ENCODE results near the gene OSCP1.

The OSCP1 gene

GRCh38 chr1:36455386-36455785, 5.1 kb upstream of the OSCP1 start:
- H4K20me1 ChIP-seq (ENCODE audit: control insufficient read depth, insufficient read depth, low read depth, low read length): no peaks in the 10 kb centered on the region
- 0 out of 2 replicates have a peak, but pooled peaks cover 4% of the 10 kb centered on the region for H3K4me1 ChIP-seq (ENCODE audit: control insufficient read depth, low read length)
- H3K9me3 ChIP-seq (ENCODE audit: control insufficient read depth, insufficient read depth, low read length): no peaks in the 10 kb centered on the region
- H3K79me2 ChIP-seq (ENCODE audit: control insufficient read depth, low read length): no peaks in the 10 kb centered on the region
- H3K4me2 ChIP-seq (ENCODE audit: low read length): no peak overlapping the region
- no peaks in the 10 kb centered on the region for H3K9me2 ChIP-seq (replicated peaks; ENCODE audit: control insufficient read depth, low read length)
- H3K27me3 ChIP-seq (ENCODE audit: control insufficient read depth, low read length): no peaks in the 10 kb centered on the region
- TF ChIP-seq, protein P1, sequence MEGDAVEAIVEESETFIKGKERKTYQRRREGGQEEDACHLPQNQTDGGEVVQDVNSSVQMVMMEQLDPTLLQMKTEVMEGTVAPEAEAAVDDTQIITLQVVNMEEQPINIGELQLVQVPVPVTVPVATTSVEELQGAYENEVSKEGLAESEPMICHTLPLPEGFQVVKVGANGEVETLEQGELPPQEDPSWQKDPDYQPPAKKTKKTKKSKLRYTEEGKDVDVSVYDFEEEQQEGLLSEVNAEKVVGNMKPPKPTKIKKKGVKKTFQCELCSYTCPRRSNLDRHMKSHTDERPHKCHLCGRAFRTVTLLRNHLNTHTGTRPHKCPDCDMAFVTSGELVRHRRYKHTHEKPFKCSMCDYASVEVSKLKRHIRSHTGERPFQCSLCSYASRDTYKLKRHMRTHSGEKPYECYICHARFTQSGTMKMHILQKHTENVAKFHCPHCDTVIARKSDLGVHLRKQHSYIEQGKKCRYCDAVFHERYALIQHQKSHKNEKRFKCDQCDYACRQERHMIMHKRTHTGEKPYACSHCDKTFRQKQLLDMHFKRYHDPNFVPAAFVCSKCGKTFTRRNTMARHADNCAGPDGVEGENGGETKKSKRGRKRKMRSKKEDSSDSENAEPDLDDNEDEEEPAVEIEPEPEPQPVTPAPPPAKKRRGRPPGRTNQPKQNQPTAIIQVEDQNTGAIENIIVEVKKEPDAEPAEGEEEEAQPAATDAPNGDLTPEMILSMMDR (IDR thresholded peaks at IDR 0.05; ENCODE audit: low read depth, low read length, poor library complexity, severe bottlenecking): no peak
- TF ChIP-seq EZH2phosphoT487 (IDR thresholded peaks at IDR 0.05; ENCODE audit: borderline replicate concordance, low read length): no peak
- H3K27ac ChIP-seq (ENCODE audit: low read depth, low read length): no peak overlapping the region
- no peak overlapping the region for H3K4me3 ChIP-seq (ENCODE audit: low read length)
- H3K36me3 ChIP-seq (ENCODE audit: control insufficient read depth, low read length): peaks cover 56% of the 10 kb centered on the region
- H3F3A ChIP-seq (ENCODE audit: control insufficient read depth, insufficient read depth): peaks cover 12% of the 10 kb centered on the region

DNA sequence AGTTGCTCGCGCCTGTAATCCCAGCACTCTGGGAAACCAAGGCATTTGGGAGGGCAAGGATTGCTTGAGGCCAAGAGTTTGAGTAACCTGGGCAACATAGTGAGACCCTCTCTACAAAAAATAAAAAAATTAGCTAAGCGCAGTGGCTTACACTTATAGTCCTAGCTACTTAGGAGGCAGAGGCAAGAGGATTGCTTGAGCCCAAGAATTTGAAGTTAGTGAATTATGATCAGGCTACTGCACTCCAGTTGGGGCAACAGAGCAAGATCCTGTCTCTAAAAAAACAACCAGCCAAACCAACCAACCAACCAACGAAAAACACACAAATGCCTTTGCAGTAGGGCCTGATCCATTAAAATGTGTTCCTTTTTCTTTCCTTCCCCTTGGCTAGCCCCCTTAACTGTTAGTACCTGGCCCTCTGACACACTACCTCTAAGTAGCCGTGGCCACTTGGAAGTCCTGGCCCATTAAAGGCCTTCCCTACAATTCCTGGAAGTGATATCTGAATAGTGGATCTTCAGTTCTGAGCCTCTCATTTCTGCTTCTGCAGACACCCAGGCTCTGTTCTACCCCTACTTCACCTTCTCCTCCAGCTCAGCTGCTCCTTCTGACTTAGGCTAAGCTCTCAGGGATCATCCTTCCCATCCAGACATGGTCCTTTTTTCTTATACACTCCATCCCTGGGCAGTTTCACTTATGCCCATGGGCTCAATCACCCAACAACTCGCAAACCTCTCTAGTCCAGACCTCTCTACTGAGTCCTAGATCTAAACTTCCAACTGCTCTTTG, 3.5 kb upstream of the OSCP1 start:
- Histone ChIP-seq H3K27me3 (ENCODE audit: control insufficient read depth, low read length) (no peaks in the 10 kb centered on the region), H3F3A (ENCODE audit: control insufficient read depth, insufficient read depth) (peaks cover 12% of the 10 kb centered on the region), H3K36me3 (ENCODE audit: control insufficient read depth, low read length) (peaks cover 42% of the 10 kb centered on the region), H3K4me3 (ENCODE audit: low read length) (no peak overlapping the region), H3K4me1 (ENCODE audit: control insufficient read depth, low read length) (peaks cover 9% of the 10 kb centered on the region), H3K9me2 (replicated peaks; ENCODE audit: control insufficient read depth, low read length) (no peaks in the 10 kb centered on the region), H3K27ac (ENCODE audit: low read depth, low read length) (no peak overlapping the region), H3K4me2 (ENCODE audit: low read length) (no peak overlapping the region), H4K20me1 (ENCODE audit: control insufficient read depth, insufficient read depth, low read depth, low read length) (no peaks in the 10 kb centered on the region), H3K9me3 (ENCODE audit: control insufficient read depth, insufficient read depth, low read length) (no peaks in the 10 kb centered on the region), H3K79me2 (ENCODE audit: control insufficient read depth, low read length) (no peaks in the 10 kb centered on the region)
- TF ChIP-seq, protein P1 (IDR thresholded peaks at IDR 0.05; ENCODE audit: low read depth, low read length, poor library complexity, severe bottlenecking): no peak
- TF ChIP-seq EZH2phosphoT487 (IDR thresholded peaks at IDR 0.05; ENCODE audit: borderline replicate concordance, low read length): no peak

GRCh38 chr1:36453051-36453450, 2.8 kb upstream of the OSCP1 start:
- no peak overlapping the region for H3K4me2 ChIP-seq (ENCODE audit: low read length)
- H3K36me3 ChIP-seq (ENCODE audit: control insufficient read depth, low read length): peaks cover 38% of the 10 kb centered on the region
- no peak for TF ChIP-seq EZH2phosphoT487 (IDR thresholded peaks at IDR 0.05; ENCODE audit: borderline replicate concordance, low read length)
- TF ChIP-seq, protein P1 (IDR thresholded peaks at IDR 0.05; ENCODE audit: low read depth, low read length, poor library complexity, severe bottlenecking): no peak
- H3K9me2 ChIP-seq (replicated peaks; ENCODE audit: control insufficient read depth, low read length): no peaks in the 10 kb centered on the region
- peaks cover 12% of the 10 kb centered on the region for H3F3A ChIP-seq (ENCODE audit: control insufficient read depth, insufficient read depth)
- no peaks in the 10 kb centered on the region for H4K20me1 ChIP-seq (ENCODE audit: control insufficient read depth, insufficient read depth, low read depth, low read length)
- no peaks in the 10 kb centered on the region for H3K9me3 ChIP-seq (ENCODE audit: control insufficient read depth, insufficient read depth, low read length)
- no peak overlapping the region for H3K27ac ChIP-seq (ENCODE audit: low read depth, low read length)
- no peaks in the 10 kb centered on the region for H3K79me2 ChIP-seq (ENCODE audit: control insufficient read depth, low read length)
- peaks cover 9% of the 10 kb centered on the region for H3K4me1 ChIP-seq (ENCODE audit: control insufficient read depth, low read length)
- H3K27me3 ChIP-seq (ENCODE audit: control insufficient read depth, low read length): no peaks in the 10 kb centered on the region
- no peak overlapping the region for H3K4me3 ChIP-seq (ENCODE audit: low read length)

All from DOHH2 (cell line).